K562 (cell line): Measurements from ENCODE around the gene NAIF1. TPM values are rescaled to one million over a fixed set of nuclear protein-coding genes. Genes with fewer than 3 reads are reported as not detected.

Experiments
- CHCHD3 ChIP-seq: fragments of 250-450 bp; sonication (Bioruptor Pico); IDR thresholded peaks from 2 replicates; pipeline ENCODE4 v2.1.2; 2022; ENCODE audit warnings: mild to moderate bottlenecking
- GABPA ChIP-seq: fragments of 200-800 bp; sonication (Bioruptor generic); conservative IDR thresholded peaks from 2 replicates; pipeline ENCODE4 v1.6.1; 2016; ENCODE audit warnings: low read depth, missing genetic modification characterization, missing compliant biosample characterization
- GATAD2A ChIP-seq: fragments of 450-650 bp; IDR thresholded peaks from 2 replicates; pipeline ENCODE4 v1.6.1; 2017
- MAFG ChIP-seq: fragments of 450-650 bp; conservative IDR thresholded peaks from 2 replicates; pipeline ENCODE4 v1.6.1; 2016; ENCODE audit warnings: missing genetic modification characterization, missing compliant biosample characterization
- MEF2A ChIP-seq: IDR thresholded peaks from 2 replicates; pipeline ENCODE4 v1.6.1; 2011; ENCODE audit warnings: low read depth, mild to moderate bottlenecking, low read length, moderate library complexity; ENCODE audit not compliant: control insufficient read depth
- MIER1 ChIP-seq: fragments of 450-650 bp; IDR thresholded peaks from 2 replicates; pipeline ENCODE4 v1.6.1; 2016; ENCODE audit warnings: antibody characterized with exemption, mild to moderate bottlenecking, low read depth
- NCOR1 ChIP-seq: fragments of 450-650 bp; IDR thresholded peaks from 2 replicates; pipeline ENCODE4 v1.6.1; 2016; ENCODE audit warnings: mild to moderate bottlenecking, moderate library complexity
- PHF8 ChIP-seq: fragments of 200-600 bp; sonication (generic); IDR thresholded peaks from 2 replicates; pipeline ENCODE4 v1.6.1; 2012; ENCODE audit warnings: mixed run types, mild to moderate bottlenecking, inconsistent platforms, low read length, moderate library complexity, borderline replicate concordance
- RAD51 ChIP-seq: fragments of 450-650 bp; IDR thresholded peaks from 2 replicates; pipeline ENCODE4 v1.7.1; 2016; ENCODE audit warnings: low read depth, mild to moderate bottlenecking, borderline replicate concordance
- SMAD4 ChIP-seq: fragments of 250-450 bp; sonication (Bioruptor Pico); conservative IDR thresholded peaks from 2 replicates; pipeline ENCODE4 v1.8.0; 2021; ENCODE audit warnings: inconsistent platforms, mild to moderate bottlenecking, moderate library complexity
- SMARCB1 ChIP-seq: IDR thresholded peaks from 2 replicates; pipeline ENCODE4 v1.6.1; 2011; ENCODE audit warnings: improper control_type of control experiment, low read depth; ENCODE audit not compliant: insufficient read length
- SNRNP70 ChIP-seq: fragments of 200-400 bp; formaldehyde crosslinking; optimal IDR thresholded peaks from 2 replicates; pipeline ENCODE3; 2017; ENCODE audit warnings: low read depth, low read length
- SRSF1 ChIP-seq: fragments of 200-400 bp; formaldehyde crosslinking; IDR thresholded peaks from 2 replicates; pipeline ENCODE4 v1.6.1; 2017; ENCODE audit warnings: mild to moderate bottlenecking, low read depth, low read length, moderate library complexity
- SUPT5H ChIP-seq: fragments of 450-650 bp; IDR thresholded peaks from 2 replicates; pipeline ENCODE4 v1.6.1; 2016
- ZNF165 ChIP-seq: fragments of 250-450 bp; sonication (Bioruptor Pico); IDR thresholded peaks from 2 replicates; pipeline ENCODE4 v1.4.0; 2020; ENCODE audit warnings: borderline replicate concordance
- ZNF354B ChIP-seq: fragments of 250-450 bp; sonication (Bioruptor Pico); IDR thresholded peaks from 2 replicates; pipeline ENCODE4 v1.4.0; 2020
- ZNF644 ChIP-seq: fragments of 200-800 bp; sonication (Bioruptor generic); IDR thresholded peaks from 2 replicates; pipeline ENCODE4 v1.6.1; 2016; ENCODE audit warnings: low read depth, missing genetic modification characterization, missing compliant biosample characterization
- ZNF778 ChIP-seq: fragments of 450-650 bp; formaldehyde crosslinking; IDR thresholded peaks from 2 replicates; pipeline ENCODE4 v1.4.0; 2020; ENCODE audit warnings: mild to moderate bottlenecking, moderate library complexity
- polyA plus RNA-seq, 8 experiments: library from polyadenylated mRNA; depleted of rRNA in 4 of 8; stranded (reverse) in 5 of 8; unstranded in 3 of 8; fragments of >200 nt; fragmentation: Nextera tagmentation in 2 of 8; fragmentation: Illumina TruSeq in 1 of 8; extraction: Ambion mirVana in 2 of 8; extraction: Trizol in 1 of 8; gene quantifications; 2 replicates each; pipeline versions ENCODE4 v1.2.1 to v1.2.3, GENCODE V29; 2011 to 2014; ENCODE audit warnings: inconsistent platforms in 1 of 8, missing spikeins in 1 of 8
- total RNA-seq, 7 experiments: library from RNA; depleted of rRNA in 6 of 7; stranded (reverse); fragments of >200 nt in 6 of 7; fragmentation: Illumina TruSeq in 2 of 7; extraction: Trizol in 2 of 7; gene quantifications; 2 replicates each; pipeline versions ENCODE4 v1.2.1 to v1.2.3, GENCODE V29; 2011 to 2021; ENCODE audit warnings: low replicate concordance in 1 of 7
- TF ChIP-seq, protein P1 (sequence below): fragments of 200-800 bp; sonication (Bioruptor generic); IDR thresholded peaks from 2 replicates; pipeline ENCODE4 v1.6.1; 2017; ENCODE audit warnings: missing genetic modification characterization, missing compliant biosample characterization
- TF ChIP-seq, protein P2 (sequence below), 2 experiments: IDR thresholded peaks; 2 replicates each; pipeline ENCODE4 v1.6.1; 2012; ENCODE audit warnings: improper control_type of control experiment in 2 of 2, low read depth in 2 of 2, low read length in 2 of 2, borderline replicate concordance in 1 of 2
- TF ChIP-seq, protein P3 (sequence below): fragments of 450-650 bp; IDR thresholded peaks from 2 replicates; pipeline ENCODE4 v1.6.1; 2016; ENCODE audit warnings: mild to moderate bottlenecking
- TF ChIP-seq, protein P4 (sequence below), 2 experiments: fragments of 250-450 bp in 1 of 2; fragments of 450-650 bp in 1 of 2; sonication (Bioruptor Pico) in 1 of 2; IDR thresholded peaks; 2 replicates each; pipeline versions ENCODE4 v1.6.1 to v1.8.0; 2016 to 2021; ENCODE audit warnings: mild to moderate bottlenecking in 2 of 2, moderate library complexity in 2 of 2, missing compliant biosample characterization in 1 of 2, missing genetic modification characterization in 1 of 2

Gene NAIF1
- total and polyA plus RNA-seq, 9 of the 15 experiments (the other 6 are each of a cell fraction or from before 2014, with no cell fraction given), result 4.8 to 26.6 (median 17.2) TPM

DNA sequence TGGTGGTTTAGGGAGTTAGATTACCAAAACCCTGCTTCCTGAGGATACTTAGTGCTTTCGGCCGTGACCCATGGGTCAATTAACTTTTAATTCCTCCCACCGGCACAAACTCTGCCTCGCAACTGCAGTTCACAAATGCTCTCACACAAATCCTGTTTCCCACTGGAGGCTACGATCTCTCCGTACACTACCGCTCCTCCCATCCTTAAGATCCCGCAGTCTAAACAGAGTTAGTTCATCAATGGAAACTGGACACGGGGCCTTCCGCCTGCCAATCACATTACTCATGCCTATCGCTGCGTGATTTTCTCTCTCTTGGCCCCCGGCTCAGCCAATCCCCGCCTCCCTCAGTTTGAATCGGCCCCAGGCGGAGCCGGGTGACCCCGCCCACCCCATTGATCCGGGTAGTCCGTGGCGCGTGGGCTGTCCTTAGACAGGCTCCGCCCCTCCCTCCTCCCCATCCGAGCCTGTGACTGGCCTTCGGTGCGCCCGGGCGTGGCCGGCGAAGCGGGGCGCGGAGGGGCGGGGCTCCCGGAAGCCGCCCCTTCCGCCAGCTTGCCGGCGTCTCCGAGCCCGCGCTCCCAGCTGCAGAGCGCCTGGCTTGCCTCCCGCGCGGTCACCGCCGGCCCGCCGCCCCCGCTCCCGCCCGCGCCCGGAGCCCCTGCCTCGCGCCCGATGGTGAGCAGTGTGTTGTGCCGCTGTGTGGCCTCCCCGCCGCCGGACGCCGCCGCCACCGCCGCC, 695 bp upstream of the NAIF1 start, which contains the start of gene SLC25A25 (continued):
- TF ChIP-seq, protein P1, sequence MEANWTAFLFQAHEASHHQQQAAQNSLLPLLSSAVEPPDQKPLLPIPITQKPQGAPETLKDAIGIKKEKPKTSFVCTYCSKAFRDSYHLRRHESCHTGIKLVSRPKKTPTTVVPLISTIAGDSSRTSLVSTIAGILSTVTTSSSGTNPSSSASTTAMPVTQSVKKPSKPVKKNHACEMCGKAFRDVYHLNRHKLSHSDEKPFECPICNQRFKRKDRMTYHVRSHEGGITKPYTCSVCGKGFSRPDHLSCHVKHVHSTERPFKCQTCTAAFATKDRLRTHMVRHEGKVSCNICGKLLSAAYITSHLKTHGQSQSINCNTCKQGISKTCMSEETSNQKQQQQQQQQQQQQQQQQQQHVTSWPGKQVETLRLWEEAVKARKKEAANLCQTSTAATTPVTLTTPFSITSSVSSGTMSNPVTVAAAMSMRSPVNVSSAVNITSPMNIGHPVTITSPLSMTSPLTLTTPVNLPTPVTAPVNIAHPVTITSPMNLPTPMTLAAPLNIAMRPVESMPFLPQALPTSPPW, result peak; percentile 92
- peak; percentile 51; the same call in 1 of the 2 replicates for TF ChIP-seq PHF8
- TF ChIP-seq ZNF165, result no peak
- TF ChIP-seq, protein P2, sequence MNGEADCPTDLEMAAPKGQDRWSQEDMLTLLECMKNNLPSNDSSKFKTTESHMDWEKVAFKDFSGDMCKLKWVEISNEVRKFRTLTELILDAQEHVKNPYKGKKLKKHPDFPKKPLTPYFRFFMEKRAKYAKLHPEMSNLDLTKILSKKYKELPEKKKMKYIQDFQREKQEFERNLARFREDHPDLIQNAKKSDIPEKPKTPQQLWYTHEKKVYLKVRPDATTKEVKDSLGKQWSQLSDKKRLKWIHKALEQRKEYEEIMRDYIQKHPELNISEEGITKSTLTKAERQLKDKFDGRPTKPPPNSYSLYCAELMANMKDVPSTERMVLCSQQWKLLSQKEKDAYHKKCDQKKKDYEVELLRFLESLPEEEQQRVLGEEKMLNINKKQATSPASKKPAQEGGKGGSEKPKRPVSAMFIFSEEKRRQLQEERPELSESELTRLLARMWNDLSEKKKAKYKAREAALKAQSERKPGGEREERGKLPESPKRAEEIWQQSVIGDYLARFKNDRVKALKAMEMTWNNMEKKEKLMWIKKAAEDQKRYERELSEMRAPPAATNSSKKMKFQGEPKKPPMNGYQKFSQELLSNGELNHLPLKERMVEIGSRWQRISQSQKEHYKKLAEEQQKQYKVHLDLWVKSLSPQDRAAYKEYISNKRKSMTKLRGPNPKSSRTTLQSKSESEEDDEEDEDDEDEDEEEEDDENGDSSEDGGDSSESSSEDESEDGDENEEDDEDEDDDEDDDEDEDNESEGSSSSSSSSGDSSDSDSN (IDR thresholded peaks at IDR 0.05; ENCODE audit: borderline replicate concordance in 1 of 2, low read depth in 2 of 2, low read length in 2 of 2), result 0 out of 4 replicates have a peak, but pooled peaks have one; percentile 58 to 63
- TF ChIP-seq, protein P3, sequence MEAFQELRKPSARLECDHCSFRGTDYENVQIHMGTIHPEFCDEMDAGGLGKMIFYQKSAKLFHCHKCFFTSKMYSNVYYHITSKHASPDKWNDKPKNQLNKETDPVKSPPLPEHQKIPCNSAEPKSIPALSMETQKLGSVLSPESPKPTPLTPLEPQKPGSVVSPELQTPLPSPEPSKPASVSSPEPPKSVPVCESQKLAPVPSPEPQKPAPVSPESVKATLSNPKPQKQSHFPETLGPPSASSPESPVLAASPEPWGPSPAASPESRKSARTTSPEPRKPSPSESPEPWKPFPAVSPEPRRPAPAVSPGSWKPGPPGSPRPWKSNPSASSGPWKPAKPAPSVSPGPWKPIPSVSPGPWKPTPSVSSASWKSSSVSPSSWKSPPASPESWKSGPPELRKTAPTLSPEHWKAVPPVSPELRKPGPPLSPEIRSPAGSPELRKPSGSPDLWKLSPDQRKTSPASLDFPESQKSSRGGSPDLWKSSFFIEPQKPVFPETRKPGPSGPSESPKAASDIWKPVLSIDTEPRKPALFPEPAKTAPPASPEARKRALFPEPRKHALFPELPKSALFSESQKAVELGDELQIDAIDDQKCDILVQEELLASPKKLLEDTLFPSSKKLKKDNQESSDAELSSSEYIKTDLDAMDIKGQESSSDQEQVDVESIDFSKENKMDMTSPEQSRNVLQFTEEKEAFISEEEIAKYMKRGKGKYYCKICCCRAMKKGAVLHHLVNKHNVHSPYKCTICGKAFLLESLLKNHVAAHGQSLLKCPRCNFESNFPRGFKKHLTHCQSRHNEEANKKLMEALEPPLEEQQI, result no peak
- no peak for TF ChIP-seq ZNF354B (CRISPR knock-in tag)
- no peak for TF ChIP-seq ZNF644 (tag)
- peak; percentile 77 for TF ChIP-seq GABPA (tag)
- no peak for TF ChIP-seq SNRNP70
- no peak for TF ChIP-seq GATAD2A
- TF ChIP-seq, protein P4, sequence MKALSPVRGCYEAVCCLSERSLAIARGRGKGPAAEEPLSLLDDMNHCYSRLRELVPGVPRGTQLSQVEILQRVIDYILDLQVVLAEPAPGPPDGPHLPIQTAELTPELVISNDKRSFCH (CRISPR knock-in tag; IDR thresholded peaks at IDR 0.05), result no peak
- TF ChIP-seq, protein P4 (tag; IDR thresholded peaks at IDR 0.05), result no peak; the same call in 1 of the 2 replicates
- TF ChIP-seq ZNF778 (CRISPR knock-in tag), result no peak
- no peak for TF ChIP-seq MEF2A
- peak; percentile 76 for TF ChIP-seq SUPT5H
- no peak for TF ChIP-seq MIER1
- no peak for TF ChIP-seq NCOR1
- TF ChIP-seq SRSF1, result no peak
- TF ChIP-seq SMARCB1, result no peak
- TF ChIP-seq SMAD4 (CRISPR knock-in tag), result no peak
- no peak for TF ChIP-seq CHCHD3
- TF ChIP-seq RAD51, result peak; percentile 59
- TF ChIP-seq MAFG (tag), result no peak
